Putamen (tissue), 1 donor: Measurements from ENCODE around the gene UBR4.
"Not testable (repeated sequence)": the region's sequence is repeated elsewhere in the genome, so short reads cannot be mapped to it uniquely, and the experiment has no call there.

Source experiments
- DNase-seq: peaks from one replicate; pipeline ENCODE4 v3.0.0-alpha.2; 2016; ENCODE audit warnings: low spot score

The UBR4 gene

GRCh38 chr1:19190468-19190867 is 19.6 kb downstream of the UBR4 start:
- no peak for DNase-seq

- no peak for DNase-seq
Observed at GRCh38 chr1:19189270-19189669, 20.8 kb downstream of the UBR4 start.

- DNase-seq: no peak
Observed at GRCh38 chr1:19187852-19188251, 22.2 kb downstream of the UBR4 start.

- no peak for DNase-seq
Observed at GRCh38 chr1:19186001-19186400, 24.1 kb downstream of the UBR4 start.

- DNase-seq: no peak
Observed at GRCh38 chr1:19182223-19182622, 27.8 kb downstream of the UBR4 start.

- DNase-seq: not testable (repeated sequence)
Observed at GRCh38 chr1:19180265-19180657, 29.8 kb downstream of the UBR4 start.

- DNase-seq: no peak
Observed at GRCh38 chr1:19179597-19180264, 30.3 kb downstream of the UBR4 start.

- DNase-seq: no peak
Observed at GRCh38 chr1:19178734-19179398, 31.2 kb downstream of the UBR4 start.

GRCh38 chr1:19177811-19178210 is 32.3 kb downstream of the UBR4 start:
- DNase-seq: no peak

- DNase-seq: peak; percentile 27
Observed at GRCh38 chr1:19169642-19170041, 40.4 kb downstream of the UBR4 start.

- DNase-seq: no peak
Observed at GRCh38 chr1:19167140-19167539, 42.9 kb downstream of the UBR4 start.

- DNase-seq: no peak
Observed at GRCh38 chr1:19166066-19166465, 44.0 kb downstream of the UBR4 start.

GRCh38 chr1:19165501-19165900 is 44.6 kb downstream of the UBR4 start:
- DNase-seq: no peak

GRCh38 chr1:19164274-19165015 is 45.6 kb downstream of the UBR4 start:
- no peak for DNase-seq

- no peak for DNase-seq
Observed at GRCh38 chr1:19163261-19163660, 46.8 kb downstream of the UBR4 start.

GRCh38 chr1:19160831-19161230 is 49.2 kb downstream of the UBR4 start:
- no peak for DNase-seq

- DNase-seq: no peak
Observed at GRCh38 chr1:19157653-19158052, 52.4 kb downstream of the UBR4 start.

- peak; percentile 49 for DNase-seq
Observed at GRCh38 chr1:19156676-19157075, 53.4 kb downstream of the UBR4 start.

GRCh38 chr1:19154876-19155275 is 55.2 kb downstream of the UBR4 start:
- DNase-seq: no peak

- no peak for DNase-seq
Observed at GRCh38 chr1:19153169-19153568, 56.9 kb downstream of the UBR4 start.

- DNase-seq: no peak
Observed at GRCh38 chr1:19151537-19151936, 58.5 kb downstream of the UBR4 start.

GRCh38 chr1:19149736-19150135 is 60.3 kb downstream of the UBR4 start:
- peak; percentile 41 for DNase-seq

GRCh38 chr1:19140465-19140864 is 69.6 kb downstream of the UBR4 start:
- DNase-seq: no peak
